T47D (cell line): Measurements from ENCODE around the gene SDF2.
A peak's percentile ranks its signal among the peaks of the same experiment; 100 is the strongest.

Experiments
- DNase-seq, 2 experiments: peaks; one replicate each; pipeline versions ENCODE4 v3.0.0 to v3.0.0-alpha.2; 2011 to 2012; ENCODE audit warnings: low read depth in 1 of 2, low spot score in 1 of 2
- JUND ChIP-seq: IDR thresholded peaks from 2 replicates; pipeline ENCODE4 v1.6.1; 2012; ENCODE audit warnings: low read depth
- in situ Hi-C: cut with HindIII; loops from 2 replicates; pipeline ENCODE4 v1.10.0; 2016; ENCODE audit warnings: low sequenced_read_pairs, low pct_unique_long_range_greater_than_20kb

Gene SDF2, protein sequence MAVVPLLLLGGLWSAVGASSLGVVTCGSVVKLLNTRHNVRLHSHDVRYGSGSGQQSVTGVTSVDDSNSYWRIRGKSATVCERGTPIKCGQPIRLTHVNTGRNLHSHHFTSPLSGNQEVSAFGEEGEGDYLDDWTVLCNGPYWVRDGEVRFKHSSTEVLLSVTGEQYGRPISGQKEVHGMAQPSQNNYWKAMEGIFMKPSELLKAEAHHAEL

GRCh38 chr17:28661635-28662526 is at the start of gene SDF2, which contains the start of gene SUPT6H:
SDF2 (minus strand) TSS chr17:28661906; CDS start chr17:28661876, 30 bp downstream.
SUPT6H (plus strand) TSS chr17:28662205; CDS start chr17:28673402, 11,197 bp downstream.
- peak; percentile 92 to 94 for DNase-seq
- in situ Hi-C loops = no loop called here
- TF ChIP-seq JUND = no peak

GRCh38 chr17:28710861-28711722 is 49.4 kb upstream of the SDF2 start:
- in situ Hi-C loops = no loop called here
- DNase-seq = peak; percentile 94 to 97
- TF ChIP-seq JUND = no peak

- TF ChIP-seq JUND = no peak
- no peak for DNase-seq
- in situ Hi-C loops = no loop called here
These were observed 45.6 kb upstream of the SDF2 start for GRCh38 chr17:28707339-28707720.

GRCh38 chr17:28706471-28707338 is 45.0 kb upstream of the SDF2 start:
- in situ Hi-C loops = no loop called here
- no peak for DNase-seq
- TF ChIP-seq JUND = no peak

GRCh38 chr17:28705728-28706334 is 44.1 kb upstream of the SDF2 start:
- no peak for DNase-seq

DNA sequence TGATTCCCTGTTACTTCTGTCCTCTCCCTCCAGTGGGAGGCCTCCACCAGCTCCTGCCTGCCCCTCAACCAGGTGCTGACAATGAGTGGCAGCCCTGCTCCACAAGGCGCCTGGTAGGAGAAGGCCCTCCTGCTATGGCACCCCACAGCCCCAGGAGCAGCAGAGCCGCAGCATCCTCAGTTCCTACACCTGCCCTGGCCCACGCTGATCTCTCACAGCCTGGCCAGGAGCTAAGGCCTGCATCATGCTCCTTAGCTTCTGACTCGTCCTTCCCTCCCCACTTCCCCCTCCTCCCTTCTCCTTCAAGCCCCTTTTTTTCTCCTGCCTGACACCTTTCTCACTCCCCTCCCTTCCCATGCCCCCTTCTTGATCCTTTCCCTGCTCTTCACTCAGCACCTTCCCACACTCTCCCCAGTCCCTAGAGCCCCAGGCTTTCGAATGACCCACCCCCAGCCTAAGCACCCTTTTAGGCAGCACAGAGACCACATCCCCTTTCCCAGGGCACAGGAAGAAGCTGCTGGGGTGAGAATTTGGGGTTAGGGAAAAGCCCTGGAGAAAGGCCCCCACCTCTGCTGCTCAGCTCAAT is 43.5 kb upstream of the SDF2 start:
- in situ Hi-C loops = no loop called here
- no peak for DNase-seq
- TF ChIP-seq JUND = no peak

More at GRCh38 chr17:28705728-28706334, 44.1 kb upstream of the SDF2 start:
- TF ChIP-seq JUND = no peak
- in situ Hi-C loops = no loop called here

GRCh38 chr17:28704219-28704858 is 42.6 kb upstream of the SDF2 start:
- TF ChIP-seq JUND = no peak
- in situ Hi-C loops = no loop called here
- DNase-seq = no peak

GRCh38 chr17:28703552-28704218 is 42.0 kb upstream of the SDF2 start:
- in situ Hi-C loops = no loop called here
- DNase-seq = no peak

DNA sequence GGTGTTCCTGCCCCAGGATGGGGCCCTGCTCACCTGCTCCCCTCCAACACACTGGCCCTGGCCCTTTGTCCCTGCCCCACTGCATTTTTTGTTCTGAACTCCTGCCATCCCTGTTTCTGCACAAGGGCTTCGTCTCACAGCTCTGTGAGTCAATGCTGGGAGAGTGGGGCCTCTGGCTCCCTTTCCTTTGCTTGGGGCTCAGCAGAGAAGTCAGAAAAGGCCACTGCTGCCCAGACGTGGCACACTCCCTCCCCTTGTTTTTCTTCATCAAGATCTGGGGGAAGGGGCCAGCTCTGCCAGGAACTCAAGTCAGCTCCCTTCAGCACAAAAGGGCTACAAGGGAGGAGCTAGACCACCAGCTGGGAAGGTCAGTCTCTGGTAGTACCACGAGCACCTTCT is 41.0 kb upstream of the SDF2 start:
- in situ Hi-C loops = no loop called here
- DNase-seq = no peak
- TF ChIP-seq JUND = no peak

More at GRCh38 chr17:28703552-28704218, 42.0 kb upstream of the SDF2 start:
- no peak for TF ChIP-seq JUND
